GM06990 (cell line): Measurements from ENCODE around the gene NT5DC2.

ENCODE experiments used
- DNase-seq: peaks from one replicate; pipeline ENCODE4 v3.0.0-alpha.2; 2011; ENCODE audit not compliant: insufficient read length; ENCODE audit errors: extremely low read depth
- H3K27me3 ChIP-seq: replicated peaks from 2 replicates; pipeline ENCODE4 v1.6.0; 2011; ENCODE audit warnings: low read length; ENCODE audit not compliant: control insufficient read depth, insufficient read depth
- H3K36me3 ChIP-seq: 2 replicates; pipeline ENCODE4 v1.5.1; 2011; ENCODE audit warnings: low read length; ENCODE audit not compliant: control insufficient read depth, insufficient read depth
- H3K4me3 ChIP-seq: replicated peaks from 2 replicates; pipeline ENCODE4 v1.5.1; 2011; ENCODE audit warnings: low read depth, mild to moderate bottlenecking, control low read depth, low read length
- TF ChIP-seq, protein P1 (sequence below): IDR thresholded peaks from 2 replicates; pipeline ENCODE4 v1.5.1; 2011; ENCODE audit warnings: low read length, control low read depth, mild to moderate bottlenecking, inconsistent platforms; ENCODE audit not compliant: insufficient read depth, poor library complexity, severe bottlenecking

The NT5DC2 gene

GRCh38 chr3:52563984-52564383 is 30.3 kb upstream of the NT5DC2 start:
- DNase-seq = no peak
- TF ChIP-seq, protein P1, sequence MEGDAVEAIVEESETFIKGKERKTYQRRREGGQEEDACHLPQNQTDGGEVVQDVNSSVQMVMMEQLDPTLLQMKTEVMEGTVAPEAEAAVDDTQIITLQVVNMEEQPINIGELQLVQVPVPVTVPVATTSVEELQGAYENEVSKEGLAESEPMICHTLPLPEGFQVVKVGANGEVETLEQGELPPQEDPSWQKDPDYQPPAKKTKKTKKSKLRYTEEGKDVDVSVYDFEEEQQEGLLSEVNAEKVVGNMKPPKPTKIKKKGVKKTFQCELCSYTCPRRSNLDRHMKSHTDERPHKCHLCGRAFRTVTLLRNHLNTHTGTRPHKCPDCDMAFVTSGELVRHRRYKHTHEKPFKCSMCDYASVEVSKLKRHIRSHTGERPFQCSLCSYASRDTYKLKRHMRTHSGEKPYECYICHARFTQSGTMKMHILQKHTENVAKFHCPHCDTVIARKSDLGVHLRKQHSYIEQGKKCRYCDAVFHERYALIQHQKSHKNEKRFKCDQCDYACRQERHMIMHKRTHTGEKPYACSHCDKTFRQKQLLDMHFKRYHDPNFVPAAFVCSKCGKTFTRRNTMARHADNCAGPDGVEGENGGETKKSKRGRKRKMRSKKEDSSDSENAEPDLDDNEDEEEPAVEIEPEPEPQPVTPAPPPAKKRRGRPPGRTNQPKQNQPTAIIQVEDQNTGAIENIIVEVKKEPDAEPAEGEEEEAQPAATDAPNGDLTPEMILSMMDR = no peak
- H3K4me3 ChIP-seq = no peak overlapping the region
- no peaks in the 10 kb centered on the region for H3K27me3 ChIP-seq
- H3K36me3 ChIP-seq = peaks cover 8% of the 10 kb centered on the region

DNA sequence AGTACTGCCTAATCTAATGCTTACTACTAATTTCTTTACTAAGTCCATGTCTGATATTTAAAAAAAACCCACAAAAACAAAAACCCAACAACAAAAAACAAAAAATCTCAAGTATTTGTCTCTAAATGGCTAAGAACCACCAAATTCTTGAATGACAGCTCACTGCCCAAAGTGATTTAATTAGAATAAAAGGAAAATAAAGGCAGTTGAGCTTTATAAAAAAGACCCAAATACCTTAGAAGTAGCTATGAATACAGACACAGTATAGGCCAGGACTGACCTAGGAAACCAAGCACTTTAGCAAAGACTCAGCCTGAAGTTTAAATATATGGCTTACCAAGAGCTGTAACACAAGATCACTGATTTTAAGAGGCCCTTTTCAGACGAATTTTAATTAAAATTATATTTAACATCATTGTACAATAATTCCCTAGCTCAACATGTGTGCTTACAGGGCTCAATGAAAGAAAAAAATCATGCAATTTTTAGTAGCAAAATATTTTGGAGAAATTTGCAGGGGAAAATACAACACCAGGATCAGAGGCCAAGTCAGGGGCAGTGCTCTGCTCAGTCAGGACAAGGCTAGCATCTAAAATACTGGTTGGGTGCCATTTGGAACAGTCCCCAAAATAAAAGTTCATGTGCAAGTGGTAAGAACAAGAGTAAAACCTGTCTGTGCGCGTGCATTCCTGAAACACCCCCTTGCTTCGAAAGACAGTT is 27.5 kb upstream of the NT5DC2 start:
- DNase-seq = no peak
- Histone ChIP-seq H3K4me3 (no peak overlapping the region), H3K27me3 (no peaks in the 10 kb centered on the region), H3K36me3 (peaks cover 18% of the 10 kb centered on the region)
- TF ChIP-seq, protein P1 = no peak

- DNase-seq = no peak
- TF ChIP-seq, protein P1 = no peak
- H3K27me3 ChIP-seq = no peaks in the 10 kb centered on the region
- no peak overlapping the region for H3K4me3 ChIP-seq
- H3K36me3 ChIP-seq = peaks cover 24% of the 10 kb centered on the region
These were observed 24.8 kb upstream of the NT5DC2 start for GRCh38 chr3:52558436-52558835.

- no peak overlapping the region for H3K4me3 ChIP-seq
- no peaks in the 10 kb centered on the region for H3K27me3 ChIP-seq
- no peak for DNase-seq
- H3K36me3 ChIP-seq = peaks cover 25% of the 10 kb centered on the region
- TF ChIP-seq, protein P1 = no peak
These were observed 23.6 kb upstream of the NT5DC2 start for GRCh38 chr3:52557011-52557960.

GRCh38 chr3:52555056-52555455 is 21.4 kb upstream of the NT5DC2 start:
- Histone ChIP-seq H3K36me3 (peaks cover 28% of the 10 kb centered on the region), H3K27me3 (no peaks in the 10 kb centered on the region), H3K4me3 (no peak overlapping the region)
- TF ChIP-seq, protein P1 = no peak
- no peak for DNase-seq
